Stimulated activated CD4-positive, alpha-beta T cell treated with anti-CD3 and anti-CD28 coated beads, Interleukin-4, amount 100 ng/mL, for 4 hours (primary cell): Measurements from ENCODE around the gene SNCG.
"Not testable (repeated sequence)": the region's sequence is repeated elsewhere in the genome, so short reads cannot be mapped to it uniquely, and the experiment has no call there.

Experiments used
- DNase-seq, 2 experiments: peaks; one replicate each; pipeline ENCODE4 v3.0.0-alpha.2; 2020

SNCG gene

DNA sequence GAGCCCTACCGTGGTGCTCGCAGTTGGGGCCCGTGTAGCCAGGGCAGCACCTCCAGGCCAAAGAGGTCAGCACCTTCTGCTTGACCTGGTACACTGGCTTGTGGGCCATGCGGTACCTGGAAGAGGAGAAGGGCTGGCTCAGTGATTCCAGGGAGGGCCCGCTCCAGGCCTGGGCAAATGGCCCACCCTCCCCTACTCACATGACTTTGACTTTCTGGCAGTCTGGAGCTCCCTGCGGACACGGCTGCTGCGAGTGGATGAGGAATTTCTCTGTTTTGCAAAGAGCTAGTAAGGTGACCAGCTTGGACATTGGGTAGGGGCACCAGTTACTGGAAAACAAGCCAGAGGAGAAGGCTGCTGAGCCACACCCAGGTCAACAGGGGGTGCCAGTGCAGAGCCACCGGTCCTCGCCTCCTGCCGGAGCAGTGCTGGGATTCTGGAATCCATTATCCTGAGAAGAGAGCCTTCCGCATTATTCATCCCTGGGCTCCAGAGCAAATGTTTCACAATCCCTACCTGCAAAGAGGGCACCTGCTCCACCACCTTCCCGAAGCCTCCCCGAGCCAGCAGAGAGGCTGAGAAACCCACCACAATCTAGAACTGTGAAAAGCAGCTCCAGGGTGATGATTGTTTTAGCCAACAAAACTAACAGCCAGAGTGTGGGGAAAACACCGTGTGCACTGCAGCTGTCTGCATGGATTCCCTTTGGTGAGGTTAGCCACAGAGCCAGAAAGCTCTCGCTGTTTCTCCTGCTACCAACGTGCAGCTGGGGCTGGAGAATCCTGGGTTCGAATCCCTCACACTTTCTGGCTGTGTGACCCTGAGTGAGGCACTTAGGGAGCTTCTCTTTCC, 12.8 kb upstream of the SNCG start:
- no peak for DNase-seq

DNA sequence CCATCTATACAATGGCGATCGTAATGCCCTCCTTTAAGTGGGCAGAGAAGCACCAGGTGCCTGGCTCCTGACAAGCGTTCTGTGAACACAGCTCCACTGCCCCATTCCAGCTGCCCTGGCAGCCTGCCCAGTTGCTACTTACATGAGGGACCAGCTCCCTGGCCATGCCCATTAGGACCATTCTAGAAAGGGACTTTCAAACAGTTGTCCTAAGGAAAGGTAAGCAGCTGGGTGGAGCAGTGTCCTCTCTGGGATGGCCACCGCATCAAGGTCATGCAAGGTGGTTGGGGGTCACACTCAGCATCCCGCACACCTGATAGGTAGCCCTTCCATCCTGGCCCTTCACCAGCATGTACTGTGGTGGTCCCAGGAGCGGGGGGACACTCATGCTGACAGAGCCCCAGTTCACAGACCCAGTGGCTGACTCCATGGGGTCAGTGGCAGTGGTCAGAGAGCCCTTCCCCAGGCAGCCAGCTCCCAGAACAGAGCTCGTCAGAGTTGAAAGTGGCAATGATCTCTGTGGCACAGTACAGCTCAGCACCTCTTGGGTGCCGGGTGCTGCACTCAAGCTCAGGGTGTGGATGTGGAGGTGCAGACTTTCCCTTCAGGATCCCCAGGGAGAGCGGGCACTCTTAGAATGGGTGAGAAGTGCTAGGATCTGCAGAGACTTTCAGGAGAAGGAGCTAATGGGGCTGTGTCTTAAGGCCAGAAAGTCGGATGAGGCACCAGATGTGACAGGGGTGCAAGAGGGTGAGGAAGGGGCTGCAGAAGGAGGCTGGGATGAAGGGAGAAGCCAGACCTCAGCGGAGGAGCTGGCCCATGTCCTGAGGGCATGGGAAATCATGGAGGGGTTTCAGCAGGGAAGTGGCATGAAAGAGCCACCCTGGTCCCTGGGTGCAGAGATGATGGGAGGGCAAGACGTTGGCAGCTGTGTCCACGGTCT, 11.9 kb upstream of the SNCG start:
- DNase-seq, result no peak

DNA sequence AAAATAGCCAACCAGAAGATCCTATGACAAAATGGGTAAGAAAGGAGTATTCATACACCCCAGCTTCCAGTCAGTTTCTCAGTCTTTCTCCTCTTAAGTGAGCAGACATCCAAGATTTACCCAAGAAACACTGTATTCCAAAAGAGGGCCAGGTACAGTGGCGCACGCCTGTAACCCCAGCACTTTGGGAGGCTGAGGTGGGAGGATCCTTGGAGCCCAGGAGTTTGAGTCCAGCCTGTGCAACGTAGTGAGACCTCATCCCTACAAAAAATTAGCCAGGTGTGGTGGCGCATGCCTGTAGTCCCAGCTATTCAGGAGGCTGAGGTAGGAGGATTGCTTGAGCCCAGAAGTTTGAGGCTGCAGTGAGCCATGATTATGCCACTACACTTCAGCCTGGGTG, 10.6 kb upstream of the SNCG start:
- not testable (repeated sequence) for DNase-seq

DNA sequence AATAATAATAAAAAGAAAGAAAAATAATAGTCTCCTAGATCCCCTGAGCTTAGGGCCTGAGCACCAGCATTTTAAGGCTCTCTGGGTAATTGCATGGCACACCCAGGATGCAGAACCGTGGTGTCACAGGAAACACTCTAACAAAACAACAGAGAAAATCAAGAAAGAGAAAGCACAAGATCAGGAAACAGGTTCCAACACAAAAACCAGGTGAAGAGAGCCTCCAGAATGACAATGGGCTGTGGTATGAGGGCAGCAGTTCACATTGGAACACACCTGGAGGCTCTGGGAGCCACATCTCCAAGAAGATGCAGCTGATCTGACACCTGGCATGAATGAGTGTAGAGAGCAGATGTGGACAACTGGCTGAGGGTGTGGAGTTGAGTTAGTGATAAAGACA, 8.1 kb upstream of the SNCG start:
- no peak for DNase-seq

DNA sequence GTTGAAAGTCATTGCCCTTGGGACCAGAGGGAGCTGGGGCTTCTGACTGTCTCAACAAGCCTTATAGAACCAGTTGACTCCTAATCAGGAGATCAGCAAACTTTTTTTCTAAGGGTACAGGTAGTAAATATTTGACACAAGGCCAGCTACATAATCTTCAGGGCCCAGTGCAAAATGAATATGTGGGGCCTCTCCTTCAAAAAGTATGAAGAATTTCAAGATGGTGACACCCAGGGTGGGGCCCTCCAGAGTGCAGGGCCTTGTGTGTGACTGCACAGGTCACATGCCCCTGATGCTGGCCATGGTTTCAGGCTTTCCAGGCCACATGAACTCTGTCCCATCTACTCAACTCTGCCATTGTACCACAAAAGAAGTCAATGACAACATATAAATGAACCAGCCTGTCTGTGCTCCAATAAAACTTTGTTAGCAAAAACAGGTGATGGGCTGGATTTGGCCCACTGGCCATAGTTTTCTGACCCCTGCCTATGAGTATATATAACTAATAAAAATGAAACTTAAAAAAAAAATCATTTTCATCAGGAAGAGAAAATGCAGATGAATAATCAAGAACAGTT, 7.1 kb upstream of the SNCG start:
- DNase-seq, result no peak

DNA sequence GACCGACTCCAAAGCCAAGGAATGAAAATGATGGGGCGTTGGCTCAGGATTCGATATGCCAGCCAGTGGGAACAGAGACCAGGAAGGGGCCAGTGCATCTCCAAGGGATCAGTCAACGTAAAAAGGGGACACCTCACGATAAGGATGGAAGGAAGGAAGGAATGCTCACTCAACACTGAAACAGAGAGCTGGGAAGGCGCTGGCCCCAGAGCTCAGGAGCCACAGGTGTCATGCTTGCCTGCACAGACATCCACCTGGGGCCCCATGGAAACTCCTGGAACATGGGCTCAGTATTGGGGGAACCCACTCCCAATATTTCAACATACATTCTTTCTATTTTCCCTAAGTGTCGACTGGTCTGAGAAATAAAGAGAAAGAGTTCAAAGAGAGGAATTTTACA, 6.3 kb upstream of the SNCG start:
- DNase-seq, result no peak

DNA sequence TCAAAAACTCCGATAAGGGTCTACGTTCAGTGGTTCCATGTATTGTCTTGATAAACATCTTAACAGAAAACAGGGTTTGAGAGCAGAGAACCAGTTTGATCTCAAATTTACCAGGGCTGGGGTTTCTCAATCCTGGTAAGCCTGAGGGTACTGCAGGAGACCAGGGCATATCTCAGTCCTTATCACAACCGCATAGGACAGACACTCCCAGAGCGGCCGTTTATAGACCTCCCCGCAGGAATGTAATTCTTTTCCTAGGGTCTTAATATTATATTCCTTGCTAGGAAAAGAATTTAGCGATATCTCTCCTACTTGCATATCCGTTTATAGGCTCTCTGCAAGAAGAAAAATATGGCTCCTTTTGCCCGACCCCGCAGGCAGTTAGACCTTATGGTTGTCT, 5.7 kb upstream of the SNCG start:
- DNase-seq, result not testable (repeated sequence)

DNA sequence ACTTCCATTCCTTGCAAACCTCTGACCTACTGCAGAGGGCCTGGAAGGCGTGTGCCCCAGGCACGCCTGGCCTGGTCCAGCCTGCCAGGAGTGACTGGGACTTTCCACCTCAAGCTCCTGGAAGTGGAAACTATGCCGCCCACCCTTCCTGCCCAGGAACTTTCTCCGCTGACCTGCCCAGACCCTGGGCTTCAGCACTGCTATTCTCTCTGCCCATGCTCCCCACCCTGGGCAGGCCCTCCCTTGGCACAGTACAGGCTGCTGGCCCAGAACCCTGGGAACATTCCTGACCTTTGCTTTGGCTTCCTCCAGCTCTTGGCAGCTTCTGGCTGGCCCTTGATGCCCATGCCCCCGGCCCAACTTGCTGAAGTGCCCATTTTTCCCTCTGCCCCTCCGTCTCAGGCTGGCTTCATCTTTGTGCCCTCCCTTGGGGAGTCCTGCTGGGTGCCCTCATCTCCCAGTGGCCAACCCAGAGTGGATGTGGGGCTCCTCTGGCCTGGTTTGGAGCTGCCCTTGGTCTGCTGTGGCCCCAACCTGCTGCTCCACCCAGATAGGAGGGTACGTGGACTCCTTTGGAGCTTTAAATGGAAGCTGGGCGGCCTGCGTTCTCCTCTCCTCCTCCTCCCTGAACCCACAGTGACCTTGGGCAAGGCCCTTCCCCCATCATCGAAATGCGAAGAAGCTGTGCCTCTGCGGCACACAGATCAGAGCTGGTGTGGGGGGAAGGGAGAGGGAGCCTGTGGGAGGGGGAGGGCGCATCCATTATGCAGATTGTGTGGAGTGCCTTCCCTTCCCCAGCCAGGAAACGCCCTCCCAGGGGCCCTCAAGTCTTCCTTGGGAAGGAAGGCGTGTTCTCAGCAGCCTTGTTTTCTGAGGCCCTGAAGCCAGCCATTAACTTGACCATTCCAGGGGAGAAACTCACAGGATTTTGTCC, 4.4 kb upstream of the SNCG start:
- no peak for DNase-seq

DNA sequence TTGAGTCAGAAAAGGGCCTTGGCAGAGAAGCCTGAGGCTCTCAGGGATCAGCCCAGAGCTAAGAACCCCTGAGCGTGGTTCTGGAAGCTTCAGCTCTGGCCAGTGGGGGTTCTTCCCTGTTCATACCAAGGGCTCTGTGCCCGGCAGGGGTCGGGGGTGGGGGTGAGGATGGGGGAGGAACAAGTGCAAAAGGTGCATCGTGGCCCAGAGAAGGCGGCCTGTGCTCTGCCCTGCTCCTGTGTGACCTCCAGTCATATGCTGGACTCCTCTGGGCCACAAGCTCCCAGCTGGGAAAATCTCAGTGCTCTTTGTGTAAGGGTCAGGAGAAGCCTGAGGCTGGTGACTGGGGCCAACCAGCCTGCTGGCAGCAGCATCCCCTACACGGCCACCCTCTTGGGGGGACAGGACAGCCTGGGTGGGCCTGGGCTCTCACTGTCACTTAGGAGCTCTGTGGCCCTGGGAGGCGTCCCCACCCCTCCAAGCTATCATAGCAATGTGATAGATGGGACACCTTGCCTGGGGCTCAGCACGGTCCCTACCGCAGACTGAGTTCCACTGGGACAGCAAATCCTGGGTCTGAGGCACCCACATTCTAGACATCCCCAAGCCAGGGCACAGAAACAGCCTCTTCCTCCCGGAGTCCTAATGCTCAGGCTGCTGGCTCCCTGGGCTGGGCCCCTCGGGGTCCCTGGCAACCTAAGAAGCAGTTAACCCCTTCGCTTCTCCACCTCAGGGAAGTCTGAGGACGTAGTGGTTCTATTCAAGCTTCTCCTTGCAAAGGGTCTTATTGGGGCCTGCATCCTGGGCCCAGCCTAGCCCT, 3.5 kb upstream of the SNCG start:
- DNase-seq, result no peak

DNA sequence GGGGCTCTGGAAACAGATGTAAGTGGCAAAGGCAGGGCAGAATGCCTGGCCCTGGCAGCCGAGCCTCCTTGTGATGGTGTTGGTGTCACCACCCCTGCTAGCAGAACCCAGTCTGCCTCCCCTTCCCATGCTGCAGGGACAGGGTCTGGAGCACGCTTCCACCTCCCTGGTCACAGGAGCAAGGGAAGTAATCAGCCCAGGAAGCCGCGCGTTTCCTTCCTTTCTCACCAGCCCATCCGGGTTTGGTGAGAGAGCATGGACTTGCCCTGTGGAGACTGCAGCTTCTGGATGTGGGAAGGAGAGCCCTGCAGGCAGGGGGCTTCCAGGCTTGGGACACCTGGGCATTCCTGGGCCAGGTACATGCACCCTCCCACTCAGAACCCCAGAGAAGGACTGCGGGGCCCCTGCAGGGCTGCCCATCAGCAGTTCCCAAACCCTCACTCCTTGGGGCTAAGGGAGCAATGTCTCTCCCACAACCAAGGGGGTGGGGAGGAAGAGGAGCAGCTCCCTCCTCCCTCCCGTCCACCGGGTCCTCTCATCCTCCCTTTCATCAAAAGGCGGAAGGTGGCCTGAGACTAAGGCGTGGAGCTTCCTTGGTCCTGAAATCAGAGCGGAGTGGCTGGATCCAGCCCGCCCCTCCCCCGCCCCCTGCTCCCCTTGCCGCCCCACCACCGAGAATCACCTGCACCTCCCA, 2.8 kb upstream of the SNCG start:
- DNase-seq, result no peak

DNA sequence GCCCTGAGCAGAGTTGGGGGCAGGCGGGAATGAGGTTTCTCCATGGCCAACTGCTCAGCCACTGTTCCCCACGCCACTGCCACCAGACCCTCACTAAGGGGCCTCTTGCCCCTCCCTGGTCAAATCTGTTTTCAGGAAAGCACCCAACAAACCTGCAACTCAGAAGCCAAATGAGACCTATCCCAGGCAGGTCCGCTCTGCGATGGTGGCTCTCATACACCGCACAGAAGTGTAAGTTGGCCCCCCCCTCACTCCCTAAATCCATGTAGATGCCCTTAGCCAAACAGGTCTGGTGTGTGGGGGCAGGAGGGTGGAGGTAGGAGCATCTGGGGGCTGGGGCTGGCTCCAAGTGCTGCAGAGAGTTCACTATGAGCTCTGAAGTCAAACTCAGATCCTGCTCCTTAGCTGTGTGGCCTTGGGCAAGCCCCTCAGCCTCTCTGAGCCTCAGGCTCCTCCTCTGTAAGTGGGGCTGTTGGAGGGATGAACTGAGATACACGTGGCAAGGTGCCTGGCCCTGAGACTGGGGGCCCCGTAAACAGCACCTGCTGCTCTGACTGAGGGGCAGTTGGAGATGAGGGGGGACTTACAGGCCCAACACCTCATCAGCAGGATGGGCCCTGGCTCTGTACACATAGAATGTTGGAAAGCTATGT, 2.1 kb upstream of the SNCG start:
- DNase-seq, result no peak

DNA sequence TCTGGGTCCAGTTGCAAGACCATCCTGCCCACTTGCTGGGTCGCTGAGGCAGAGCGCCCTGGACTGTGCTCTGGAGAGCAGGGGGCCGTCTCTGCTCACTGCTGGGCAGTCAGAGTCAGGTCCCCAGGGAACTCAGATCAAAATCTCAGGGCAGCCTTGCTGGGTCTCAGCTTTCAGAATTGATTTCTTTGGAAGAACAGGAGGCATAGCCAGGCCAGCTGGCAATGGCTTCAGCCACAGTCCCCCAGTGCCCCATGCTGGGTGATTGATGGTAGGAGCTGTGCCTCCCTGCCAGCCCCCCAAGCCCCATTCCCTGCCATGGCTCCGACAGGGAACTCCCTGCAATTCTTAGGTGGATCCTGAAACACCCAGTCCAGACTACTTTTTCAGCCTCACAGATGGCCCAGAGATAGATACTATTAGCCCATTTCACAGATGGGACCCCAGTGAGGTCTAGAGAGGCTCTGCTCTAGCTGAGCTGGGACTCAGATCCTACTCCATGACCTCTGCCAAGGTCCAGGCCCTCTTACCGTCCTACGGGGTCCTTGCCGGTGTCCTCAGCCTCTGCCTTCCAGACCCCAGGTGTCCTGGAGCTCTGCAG, 1.5 kb upstream of the SNCG start:
- no peak for DNase-seq

DNA sequence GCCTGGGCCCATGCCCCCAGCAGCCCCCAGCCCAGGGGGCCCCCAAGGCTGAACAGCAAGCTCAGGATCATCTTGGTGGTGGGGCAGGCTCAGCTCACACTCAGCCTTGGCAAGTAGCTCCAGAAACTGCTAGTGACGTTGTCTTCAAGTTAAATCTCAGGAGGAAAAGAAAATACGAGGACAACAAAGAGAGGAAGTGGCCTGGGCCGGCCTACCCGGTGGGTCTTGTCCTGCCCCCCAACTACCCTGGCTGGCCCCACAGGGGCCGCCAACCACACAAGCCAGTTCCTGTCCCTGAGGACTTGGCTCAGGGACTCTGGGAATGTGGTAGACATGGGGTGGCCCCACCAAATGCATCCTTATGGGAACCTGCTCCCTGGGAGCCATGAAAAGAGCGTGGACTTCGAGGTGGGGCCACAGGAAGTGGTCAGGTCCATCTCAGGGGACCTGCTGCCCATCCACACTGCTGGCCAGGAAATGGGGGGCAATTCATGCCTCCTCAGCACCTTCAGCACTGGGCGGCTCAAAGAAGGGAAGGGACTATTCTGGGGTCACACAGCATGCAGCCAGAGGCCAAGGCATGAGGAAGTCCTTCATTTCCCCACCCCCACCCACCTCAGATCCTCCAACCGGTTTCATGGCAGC, 806 bp upstream of the SNCG start, which contains the start of gene MMRN2:
Gene MMRN2, minus strand, starts transcription at position 145 of the 645 bp plus-strand sequence. Its CDS starts 74 bp downstream, at position 71.
- DNase-seq, result no peak

DNA sequence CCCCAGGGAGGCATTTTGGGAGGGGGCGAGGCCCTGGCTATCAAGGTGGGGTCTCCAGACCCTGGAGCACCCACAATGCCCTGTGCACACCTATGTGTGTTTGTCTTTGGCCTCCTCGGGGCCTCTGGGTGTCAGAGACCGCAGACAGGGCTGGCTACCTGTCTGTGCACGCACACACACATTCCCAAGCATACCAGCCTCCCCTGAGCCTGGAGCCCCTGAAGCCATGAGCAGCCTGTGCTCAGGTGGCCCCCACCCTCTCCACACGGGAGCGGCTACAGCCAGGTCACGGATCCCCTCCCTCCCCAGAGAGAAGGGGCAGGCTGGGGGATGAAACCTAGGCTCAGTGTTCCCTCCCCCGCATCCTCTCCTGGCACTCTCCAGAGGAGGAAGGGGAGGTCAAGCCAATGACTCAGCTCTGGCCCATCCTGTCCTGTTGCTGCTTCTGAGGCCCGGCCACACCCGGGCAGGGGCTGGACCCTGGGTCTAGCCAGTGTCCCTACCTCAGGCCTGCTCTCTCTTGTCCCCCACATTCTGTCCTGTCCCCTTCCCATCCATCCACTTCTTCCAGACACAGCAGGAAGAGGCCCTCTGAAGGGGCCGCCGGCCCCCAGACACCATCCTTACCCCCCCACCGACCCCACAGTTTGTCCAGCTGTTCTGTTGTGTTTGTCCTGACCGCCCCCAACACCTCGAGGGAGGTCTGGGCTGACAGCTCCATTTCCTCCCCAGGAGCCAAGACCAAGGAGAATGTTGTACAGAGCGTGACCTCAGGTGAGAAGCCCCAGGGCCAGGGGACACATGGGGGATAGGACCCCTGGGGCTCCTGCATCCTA, 720 bp downstream of the SNCG start:
- DNase-seq, result no peak

DNA sequence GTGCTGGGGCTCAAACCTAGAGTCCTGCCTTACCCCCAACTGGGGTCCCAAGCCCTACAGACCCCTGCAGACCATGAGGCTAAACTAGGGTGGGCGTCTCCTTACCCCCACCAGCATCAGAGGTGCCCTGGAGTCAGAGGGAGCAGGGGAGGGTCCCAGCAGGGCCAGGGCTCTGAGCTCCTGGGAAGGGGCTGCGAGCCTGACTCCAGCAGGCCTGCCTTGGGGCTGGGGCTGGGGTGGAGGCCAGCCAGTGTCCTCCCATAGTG, 1.3 kb downstream of the SNCG start:
- DNase-seq, result no peak

DNA sequence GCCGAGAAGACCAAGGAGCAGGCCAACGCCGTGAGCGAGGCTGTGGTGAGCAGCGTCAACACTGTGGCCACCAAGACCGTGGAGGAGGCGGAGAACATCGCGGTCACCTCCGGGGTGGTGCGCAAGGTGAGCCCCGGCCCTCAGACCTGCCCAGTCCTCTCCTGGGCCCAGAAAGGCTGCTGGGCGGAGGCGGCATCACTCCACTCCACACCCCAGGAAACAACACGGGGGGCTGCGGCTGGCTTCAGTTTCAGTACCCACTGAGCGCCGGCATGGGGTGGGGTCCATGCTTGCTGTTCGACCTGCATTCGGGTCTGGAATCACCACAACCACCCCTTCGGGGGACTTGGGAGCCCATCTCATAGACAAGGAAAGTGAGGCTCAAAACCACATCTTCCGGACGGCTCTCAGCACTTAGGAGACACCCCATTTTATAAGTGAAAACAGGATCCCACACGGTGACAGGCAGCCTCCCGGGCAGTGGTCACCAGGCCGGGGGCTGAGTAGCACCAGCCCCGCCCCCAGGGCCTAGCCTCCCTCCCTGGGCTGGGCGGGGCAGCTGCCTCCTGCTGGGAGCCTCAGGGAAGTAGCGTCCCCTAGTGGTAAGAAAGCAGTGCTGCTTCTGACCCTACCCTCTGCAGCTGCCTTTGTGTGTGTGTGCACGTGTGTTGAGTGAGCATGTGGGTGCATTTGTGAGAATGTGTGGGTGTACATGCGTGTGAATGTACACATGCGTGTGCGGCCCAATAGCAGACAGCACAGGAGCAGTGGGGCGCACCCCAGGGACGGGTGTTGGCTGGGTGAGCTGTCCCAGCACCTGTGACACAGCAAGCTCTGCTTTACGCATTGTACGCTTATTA, 1.8 kb downstream of the SNCG start:
- no peak for DNase-seq

DNA sequence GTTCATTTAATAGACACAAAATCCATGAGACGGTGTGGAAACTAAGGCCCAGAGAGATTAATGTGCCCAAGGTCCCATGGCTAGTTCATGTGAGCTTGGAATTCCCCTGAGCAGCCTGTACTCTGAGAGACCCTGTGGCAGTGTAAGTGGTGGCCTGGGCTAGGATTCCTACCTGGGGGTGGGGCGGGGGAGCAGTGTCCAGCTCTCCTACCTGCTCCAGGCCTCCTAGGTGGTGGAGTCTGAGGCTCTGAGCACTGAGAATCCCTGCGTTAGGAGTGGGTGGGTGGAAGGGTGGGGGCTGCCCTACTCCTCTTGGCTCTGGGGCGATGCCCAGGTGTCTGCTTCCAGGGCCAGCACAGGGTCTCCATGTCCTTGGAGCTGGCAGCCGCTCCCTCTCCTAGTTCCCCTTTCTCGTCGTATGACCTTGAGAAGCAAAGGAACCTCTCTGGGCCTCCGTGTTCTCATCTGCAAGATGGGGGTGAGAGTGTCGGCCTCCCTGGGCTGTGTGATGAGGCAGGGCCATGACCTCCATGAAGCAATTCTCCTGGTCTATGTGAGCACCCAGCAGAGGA, 2.5 kb downstream of the SNCG start:
- DNase-seq, result no peak
